Astrocyte (in vitro differentiated cells and primary cell): ENCODE results near the gene CORO6. TPM values are rescaled to one million over a fixed set of nuclear protein-coding genes. Genes with fewer than 3 reads are reported as not detected.

Experiments
- DNase-seq: peaks from one replicate; pipeline ENCODE4 v3.0.0-alpha.2; 2010; ENCODE audit warnings: low read depth
- FAIRE-seq: peaks from 2 replicates; lab custom pipeline; 2011; peaks lifted over from hg19 to GRCh38; lab: Jason Lieb, UNC
- H2AFZ ChIP-seq: 2 replicates; pipeline ENCODE4 v1.6.0; 2012; ENCODE audit warnings: low read depth, low read length, inconsistent platforms
- H3K27ac ChIP-seq: 2 replicates; pipeline ENCODE4 v1.5.1; 2011; ENCODE audit warnings: low read depth, low read length, inconsistent platforms
- H3K27me3 ChIP-seq: 2 replicates; pipeline ENCODE4 v1.6.0; 2011; ENCODE audit warnings: low read length, inconsistent platforms; ENCODE audit not compliant: insufficient read depth
- H3K36me3 ChIP-seq: 2 replicates; pipeline ENCODE4 v1.5.1; 2011; ENCODE audit warnings: low read length, inconsistent platforms; ENCODE audit not compliant: insufficient read depth
- H3K4me1 ChIP-seq: 2 replicates; pipeline ENCODE4 v1.5.1; 2011; ENCODE audit warnings: low read length, inconsistent platforms; ENCODE audit not compliant: insufficient read depth
- H3K4me2 ChIP-seq: 2 replicates; pipeline ENCODE4 v1.6.0; 2012; ENCODE audit warnings: low read length, inconsistent platforms
- H3K4me3 ChIP-seq: 2 replicates; pipeline ENCODE4 v1.5.1; 2011; ENCODE audit warnings: low read depth, mild to moderate bottlenecking, low read length, inconsistent platforms; ENCODE audit not compliant: insufficient read depth
- H3K79me2 ChIP-seq: 2 replicates; pipeline ENCODE4 v1.6.0; 2012; ENCODE audit warnings: mild to moderate bottlenecking, low read length, inconsistent platforms; ENCODE audit not compliant: insufficient read depth
- H3K9ac ChIP-seq: 2 replicates; pipeline ENCODE4 v1.6.0; 2012; ENCODE audit warnings: mild to moderate bottlenecking, low read length, inconsistent platforms
- H3K9me3 ChIP-seq: 2 replicates; pipeline ENCODE4 v1.5.1; 2012; ENCODE audit warnings: low read depth, mild to moderate bottlenecking, low read length, inconsistent platforms; ENCODE audit not compliant: insufficient read depth
- H4K20me1 ChIP-seq: 2 replicates; pipeline ENCODE4 v1.6.0; 2012; ENCODE audit warnings: low read length, inconsistent platforms; ENCODE audit not compliant: insufficient read depth
- H3K27ac Mint-ChIP-seq: one replicate; pipeline ENCODE4 v1.8.0; 2021; ENCODE audit warnings: mild to moderate bottlenecking, mixed read lengths; ENCODE audit not compliant: unreplicated experiment
- H3K27me3 Mint-ChIP-seq: one replicate; pipeline ENCODE4 v1.8.0; 2021; ENCODE audit warnings: low read depth, mixed read lengths; ENCODE audit not compliant: unreplicated experiment
- H3K36me3 Mint-ChIP-seq: one replicate; pipeline ENCODE4 v1.8.0; 2021; ENCODE audit warnings: low read depth, mixed read lengths; ENCODE audit not compliant: unreplicated experiment
- H3K4me1 Mint-ChIP-seq: one replicate; pipeline ENCODE4 v1.8.0; 2021; ENCODE audit warnings: low read depth, mixed read lengths; ENCODE audit not compliant: unreplicated experiment
- H3K4me3 Mint-ChIP-seq: one replicate; pipeline ENCODE4 v1.8.0; 2021; ENCODE audit warnings: mild to moderate bottlenecking, moderate library complexity, mixed read lengths; ENCODE audit not compliant: unreplicated experiment
- H3K9me3 Mint-ChIP-seq: one replicate; pipeline ENCODE4 v1.8.0; 2021; ENCODE audit warnings: mild to moderate bottlenecking, mixed read lengths; ENCODE audit not compliant: unreplicated experiment
- EZH2 ChIP-seq: IDR thresholded peaks from 2 replicates; pipeline ENCODE4 v1.6.1; 2012; ENCODE audit warnings: mild to moderate bottlenecking, low read length, inconsistent platforms; ENCODE audit not compliant: insufficient read depth
- total RNA-seq: library from RNA; stranded (reverse); gene quantifications from 2 replicates; pipeline ENCODE4 v1.2.1, GENCODE V29; 2021
- TF ChIP-seq, protein P1 (sequence below): IDR thresholded peaks from 2 replicates; pipeline ENCODE4 v1.5.1; 2011; ENCODE audit warnings: low read depth, mild to moderate bottlenecking, inconsistent platforms, low read length, moderate library complexity; ENCODE audit not compliant: insufficient read depth

CORO6 gene
- total RNA-seq, 1 donor from 2014 or later, result 8.9 TPM

DNA sequence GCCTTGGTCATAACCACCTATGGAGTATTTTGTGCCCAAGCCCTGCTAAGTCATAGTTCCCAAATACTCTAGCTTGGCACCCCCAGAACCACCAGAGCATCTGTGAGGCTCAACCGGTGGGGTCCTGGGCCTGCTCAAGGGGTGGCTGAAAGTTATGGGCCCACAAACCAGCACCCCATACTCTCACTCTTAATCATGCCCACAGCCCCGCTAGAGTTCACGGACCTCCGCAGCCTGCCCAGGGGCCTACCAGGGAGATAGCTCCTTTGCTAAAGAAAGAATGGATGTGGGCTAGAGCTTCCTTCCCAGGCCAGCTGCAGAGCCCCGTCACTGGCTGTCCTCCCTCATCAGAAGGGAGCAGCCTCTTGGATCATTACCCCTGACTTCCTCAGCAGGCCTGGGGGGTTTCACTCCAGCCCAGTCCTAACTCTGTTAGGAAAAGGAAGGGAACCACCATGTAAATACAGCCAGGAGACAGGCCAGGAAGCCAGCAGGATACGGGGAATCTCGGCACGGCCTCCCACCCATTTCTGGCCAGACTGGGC is 34.6 kb downstream of the CORO6 start:
- H3K27me3 Mint-ChIP-seq, result no peaks in the 10 kb centered on the region
- H2AFZ ChIP-seq, result peak overlapping the region; percentile 67

DNA sequence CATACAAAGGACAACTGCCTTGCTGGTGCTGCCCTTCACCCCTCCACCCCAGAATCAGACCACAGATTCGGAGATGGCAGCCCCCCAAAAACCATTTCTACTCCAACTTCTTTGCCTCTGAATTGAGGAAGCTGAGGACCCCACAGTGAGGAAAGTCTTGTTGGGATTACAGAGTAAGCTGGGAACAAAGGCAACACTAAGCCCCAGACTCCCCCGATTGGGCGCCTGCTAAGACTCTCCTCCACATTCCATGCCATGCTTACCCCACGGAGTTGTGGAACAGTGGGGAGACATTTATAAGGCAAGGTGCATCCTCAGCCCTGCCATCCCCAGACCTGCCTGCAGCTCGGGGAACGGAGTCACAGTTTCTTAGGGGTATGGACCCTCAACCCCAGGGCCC is 35.1 kb downstream of the CORO6 start:
- Mint-ChIP-seq H3K36me3 (no peaks in the 10 kb centered on the region), H3K27ac (no peak overlapping the region), H3K4me3 (peak overlapping the region; percentile 93), H3K9me3 (no peaks in the 10 kb centered on the region), H3K4me1 (peaks cover 21% of the 10 kb centered on the region), H3K27me3 (no peaks in the 10 kb centered on the region)
- H3K79me2 ChIP-seq, result peaks cover 64% of the 10 kb centered on the region
- H3K4me2 ChIP-seq, result peak overlapping the region; percentile 88
- FAIRE-seq (no peak), DNase-seq (no peak)
- no peaks in the 10 kb centered on the region for H3K9me3 ChIP-seq
- H3K36me3 ChIP-seq, result no peaks in the 10 kb centered on the region
- H3K9ac ChIP-seq, result peak overlapping the region; percentile 79
- no peak for TF ChIP-seq EZH2
- TF ChIP-seq, protein P1, sequence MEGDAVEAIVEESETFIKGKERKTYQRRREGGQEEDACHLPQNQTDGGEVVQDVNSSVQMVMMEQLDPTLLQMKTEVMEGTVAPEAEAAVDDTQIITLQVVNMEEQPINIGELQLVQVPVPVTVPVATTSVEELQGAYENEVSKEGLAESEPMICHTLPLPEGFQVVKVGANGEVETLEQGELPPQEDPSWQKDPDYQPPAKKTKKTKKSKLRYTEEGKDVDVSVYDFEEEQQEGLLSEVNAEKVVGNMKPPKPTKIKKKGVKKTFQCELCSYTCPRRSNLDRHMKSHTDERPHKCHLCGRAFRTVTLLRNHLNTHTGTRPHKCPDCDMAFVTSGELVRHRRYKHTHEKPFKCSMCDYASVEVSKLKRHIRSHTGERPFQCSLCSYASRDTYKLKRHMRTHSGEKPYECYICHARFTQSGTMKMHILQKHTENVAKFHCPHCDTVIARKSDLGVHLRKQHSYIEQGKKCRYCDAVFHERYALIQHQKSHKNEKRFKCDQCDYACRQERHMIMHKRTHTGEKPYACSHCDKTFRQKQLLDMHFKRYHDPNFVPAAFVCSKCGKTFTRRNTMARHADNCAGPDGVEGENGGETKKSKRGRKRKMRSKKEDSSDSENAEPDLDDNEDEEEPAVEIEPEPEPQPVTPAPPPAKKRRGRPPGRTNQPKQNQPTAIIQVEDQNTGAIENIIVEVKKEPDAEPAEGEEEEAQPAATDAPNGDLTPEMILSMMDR, result no peak
- H3K27ac ChIP-seq, result no peak overlapping the region
- H3K27me3 ChIP-seq, result no peaks in the 10 kb centered on the region
- peaks cover 67% of the 10 kb centered on the region for H3K4me1 ChIP-seq
- peak overlapping the region; percentile 81 for H3K4me3 ChIP-seq
- H4K20me1 ChIP-seq, result peaks cover 63% of the 10 kb centered on the region
- H2AFZ ChIP-seq, result no peak overlapping the region

More for the DNA sequence above, 34.6 kb downstream of the CORO6 start:
- H3K27ac Mint-ChIP-seq, result peak overlapping the region; percentile 87
- peaks cover 21% of the 10 kb centered on the region for H3K4me1 Mint-ChIP-seq
- peak overlapping the region; percentile 25 for H3K27ac ChIP-seq
- no peaks in the 10 kb centered on the region for H3K9me3 ChIP-seq
- no peaks in the 10 kb centered on the region for H3K27me3 ChIP-seq
- no peaks in the 10 kb centered on the region for H3K9me3 Mint-ChIP-seq
- H4K20me1 ChIP-seq, result peaks cover 58% of the 10 kb centered on the region
- FAIRE-seq (no peak), DNase-seq (no peak)
- peak overlapping the region; percentile 88 for H3K4me2 ChIP-seq
- peaks cover 59% of the 10 kb centered on the region for H3K79me2 ChIP-seq
- peak overlapping the region; percentile 79 for H3K9ac ChIP-seq
- H3K4me1 ChIP-seq, result peaks cover 70% of the 10 kb centered on the region
- H3K4me3 ChIP-seq, result peak overlapping the region; percentile 81
- TF ChIP-seq, protein P1, result no peak
- no peak for TF ChIP-seq EZH2
- H3K36me3 ChIP-seq, result no peaks in the 10 kb centered on the region
- no peaks in the 10 kb centered on the region for H3K36me3 Mint-ChIP-seq
- peak overlapping the region; percentile 93 for H3K4me3 Mint-ChIP-seq

DNA sequence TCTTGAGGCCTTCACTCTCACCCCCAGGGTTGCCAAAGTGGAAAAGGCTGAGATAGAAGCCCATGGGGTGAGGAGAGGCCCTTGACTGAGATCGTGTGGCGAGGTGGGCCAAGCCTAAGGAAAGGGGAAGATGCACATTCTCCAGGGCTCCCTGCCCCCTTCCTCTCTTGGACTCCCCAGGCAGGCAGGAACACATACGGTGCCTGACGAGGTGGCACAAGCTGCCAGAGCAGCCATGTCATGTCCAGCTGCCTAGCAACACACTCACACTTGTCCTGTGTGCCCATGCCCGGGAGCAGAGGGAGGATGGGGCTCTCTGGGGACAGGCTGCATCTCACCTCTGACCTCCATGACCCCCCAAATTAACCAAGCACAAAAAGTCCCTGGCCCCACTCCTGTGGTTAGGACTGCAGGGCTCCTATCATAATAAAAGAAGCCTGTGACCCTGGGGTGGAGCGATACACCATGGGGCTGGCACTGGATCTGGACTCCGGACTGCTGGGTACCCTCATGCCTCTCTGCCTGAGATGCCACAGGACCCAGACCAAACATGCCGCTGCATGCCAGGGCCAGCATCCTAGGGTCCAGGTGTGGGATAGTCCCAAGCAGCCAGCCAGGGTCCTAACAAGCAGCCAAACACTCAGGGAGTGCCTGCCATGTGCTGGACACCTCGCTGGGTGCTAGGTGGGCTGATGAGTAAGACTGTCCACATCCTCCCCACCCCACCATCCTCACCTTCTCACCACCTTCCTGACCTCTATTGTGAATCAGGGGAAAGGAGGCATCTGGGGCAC is 35.8 kb downstream of the CORO6 start:
- TF ChIP-seq, protein P1, result no peak
- FAIRE-seq, result no peak
- Histone ChIP-seq H3K36me3 (no peaks in the 10 kb centered on the region), H3K79me2 (peaks cover 71% of the 10 kb centered on the region), H4K20me1 (peaks cover 70% of the 10 kb centered on the region), H3K4me1 (peaks cover 60% of the 10 kb centered on the region), H3K4me2 (peak overlapping the region; percentile 88), H2AFZ (no peak overlapping the region), H3K9ac (peak overlapping the region; percentile 79), H3K27me3 (no peaks in the 10 kb centered on the region), H3K9me3 (no peaks in the 10 kb centered on the region), H3K4me3 (no peak overlapping the region), H3K27ac (no peak overlapping the region)
- Mint-ChIP-seq H3K4me1 (peaks cover 18% of the 10 kb centered on the region), H3K36me3 (peaks cover 4% of the 10 kb centered on the region), H3K9me3 (no peaks in the 10 kb centered on the region), H3K27ac (no peak overlapping the region), H3K4me3 (peak overlapping the region; percentile 93), H3K27me3 (no peaks in the 10 kb centered on the region)
- no peak for DNase-seq
